HepG2 (cell line): ENCODE results near the gene IL1R1. TPM values are rescaled to one million over a fixed set of nuclear protein-coding genes. Genes with fewer than 3 reads are reported as not detected.

Experiments used
- ADNP ChIP-seq: sonication (generic); formaldehyde crosslinking; IDR thresholded peaks from 2 replicates; pipeline ENCODE4 v1.4.0; 2020; ENCODE audit warnings: missing genetic modification reagents
- AGO2 ChIP-seq: fragments of 200-400 bp; formaldehyde crosslinking; optimal IDR thresholded peaks from 2 replicates; pipeline ENCODE3; 2017; ENCODE audit warnings: mild to moderate bottlenecking, low read depth, low read length, moderate library complexity
- FOSL1 ChIP-seq: sonication (generic); formaldehyde crosslinking; IDR thresholded peaks from 2 replicates; pipeline ENCODE4 v1.9.0; 2021; ENCODE audit warnings: missing genetic modification reagents, borderline replicate concordance
- IRF2 ChIP-seq: IDR thresholded peaks from 2 replicates; pipeline ENCODE4 v1.6.1; 2018; ENCODE audit warnings: missing genetic modification reagents, missing compliant biosample characterization
- THAP7 ChIP-seq: sonication (generic); formaldehyde crosslinking; IDR thresholded peaks from 2 replicates; pipeline ENCODE4 v1.8.1; 2023; ENCODE audit warnings: mild to moderate bottlenecking, missing genetic modification reagents
- ZNF281 ChIP-seq: sonication (generic); formaldehyde crosslinking; IDR thresholded peaks from 2 replicates; pipeline ENCODE4 v1.4.0; 2020; ENCODE audit warnings: missing genetic modification reagents, borderline replicate concordance
- ZNF292 ChIP-seq: sonication (generic); formaldehyde crosslinking; IDR thresholded peaks from 2 replicates; pipeline ENCODE4 v1.8.1; 2022; ENCODE audit warnings: mild to moderate bottlenecking, low read depth, missing genetic modification reagents, borderline replicate concordance
- ZNF318 ChIP-seq: sonication (generic); formaldehyde crosslinking; IDR thresholded peaks from 2 replicates; pipeline ENCODE4 v1.4.0; 2020; ENCODE audit warnings: mild to moderate bottlenecking, missing genetic modification reagents
- ZNF382 ChIP-seq: sonication (generic); formaldehyde crosslinking; IDR thresholded peaks from 2 replicates; pipeline ENCODE4 v1.5.0; 2020; ENCODE audit warnings: missing genetic modification reagents, mild to moderate bottlenecking, borderline replicate concordance
- ZNF576 ChIP-seq: sonication (generic); formaldehyde crosslinking; IDR thresholded peaks from 2 replicates; pipeline ENCODE4 v1.4.0; 2020; ENCODE audit warnings: mild to moderate bottlenecking, missing genetic modification reagents
- ZNF580 ChIP-seq: IDR thresholded peaks from 2 replicates; pipeline ENCODE4 v1.6.1; 2016; ENCODE audit warnings: low read depth, borderline replicate concordance
- ZNF746 ChIP-seq: sonication (generic); formaldehyde crosslinking; IDR thresholded peaks from 2 replicates; pipeline ENCODE4 v1.8.0; 2022; ENCODE audit warnings: mild to moderate bottlenecking, missing genetic modification reagents
- ZNF777 ChIP-seq: sonication (generic); formaldehyde crosslinking; IDR thresholded peaks from 2 replicates; pipeline ENCODE4 v1.4.0; 2020; ENCODE audit warnings: missing genetic modification reagents
- polyA plus RNA-seq, 8 experiments: library from polyadenylated mRNA; depleted of rRNA in 3 of 8; stranded (reverse) in 7 of 8; unstranded in 1 of 8; fragments of >200 nt; fragmentation: Illumina TruSeq in 4 of 8; extraction: Trizol in 4 of 8; gene quantifications; 2 replicates each; pipeline versions ENCODE4 v1.2.1 to v1.2.3, GENCODE V29; 2011 to 2016; ENCODE audit warnings: low read depth in 4 of 8, missing spikeins in 1 of 8, mixed read lengths in 1 of 8; ENCODE audit not compliant: insufficient read depth in 1 of 8
- total RNA-seq, 5 experiments: library from RNA; depleted of rRNA; stranded (reverse); fragments of >200 nt; fragmentation: Illumina TruSeq; extraction: Trizol; gene quantifications; 2 replicates each; pipeline ENCODE4 v1.2.3, GENCODE V29; 2016; ENCODE audit warnings: low read depth in 1 of 5

Gene IL1R1
- total and polyA plus RNA-seq, 2 of the 13 experiments (the other 11 are each of a cell fraction or from before 2014, with no cell fraction given) = 38.0 to 93.1 TPM

GRCh38 chr2:102154946-102155702 is 12.6 kb downstream of the IL1R1 start (continued):
- TF ChIP-seq ZNF318 (CRISPR knock-in tag) (peak; percentile 45; the same call in 1 of the 2 replicates), THAP7 (CRISPR knock-in tag) (no peak), ZNF576 (no peak), ZNF382 (CRISPR knock-in tag) (no peak), ZNF292 (peak; percentile 17; the same call in 1 of the 2 replicates), IRF2 (no peak), ZNF281 (no peak), ZNF580 (CRISPR knock-in tag) (no peak; the same call in 1 of the 2 replicates), ADNP (no peak), ZNF746 (CRISPR knock-in tag) (no peak), ZNF777 (no peak), FOSL1 (CRISPR knock-in tag) (no peak), AGO2 (peak; percentile 48)
